GM12873 (cell line): ENCODE data around the gene NR1I2.

Source experiments
- CTCF ChIP-seq: IDR thresholded peaks from 2 replicates; pipeline ENCODE4 v1.5.1; 2012; ENCODE audit warnings: low read depth, mild to moderate bottlenecking, moderate library complexity, low read length, control low read depth; ENCODE audit not compliant: insufficient read depth; ENCODE audit errors: missing control alignments

The NR1I2 gene

DNA sequence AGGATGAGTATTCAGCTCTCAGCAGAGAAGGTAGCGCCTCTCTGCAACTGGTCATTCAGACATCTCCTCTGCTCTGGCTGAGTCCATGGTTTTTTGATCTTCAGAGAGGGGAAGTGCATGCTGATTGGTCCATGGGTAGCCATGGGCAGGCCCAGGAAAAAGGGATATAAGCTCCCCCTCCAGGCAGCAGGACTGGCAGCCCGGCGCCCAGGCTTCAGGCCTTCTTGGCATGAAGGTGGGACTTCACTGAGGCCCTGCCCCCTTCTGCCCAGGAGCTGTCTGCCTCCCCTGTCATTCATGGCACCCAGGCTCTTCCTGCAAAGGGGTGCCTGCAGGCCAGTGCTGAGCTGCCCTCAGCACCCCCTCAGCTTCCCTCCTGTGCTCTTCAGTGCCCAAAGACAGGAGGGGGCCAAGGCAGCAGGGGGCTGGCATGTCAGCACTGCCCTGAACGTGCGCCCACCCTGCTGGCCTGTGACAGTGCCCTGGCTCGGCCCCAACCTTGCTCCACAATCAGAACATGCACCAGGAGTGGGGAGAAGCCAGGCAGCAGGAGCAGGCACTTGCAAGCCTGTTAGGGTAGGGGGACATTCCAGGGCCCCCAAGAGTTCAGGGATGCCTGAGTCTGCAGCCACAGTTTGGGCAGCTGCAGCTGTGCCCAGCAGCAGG is 13.8 kb upstream of the NR1I2 start:
- TF ChIP-seq CTCF: no peak

GRCh38 chr3:119768668-119769393 is 13.1 kb upstream of the NR1I2 start:
- no peak for TF ChIP-seq CTCF

GRCh38 chr3:119769394-119770149 is 12.3 kb upstream of the NR1I2 start:
- TF ChIP-seq CTCF: no peak

DNA sequence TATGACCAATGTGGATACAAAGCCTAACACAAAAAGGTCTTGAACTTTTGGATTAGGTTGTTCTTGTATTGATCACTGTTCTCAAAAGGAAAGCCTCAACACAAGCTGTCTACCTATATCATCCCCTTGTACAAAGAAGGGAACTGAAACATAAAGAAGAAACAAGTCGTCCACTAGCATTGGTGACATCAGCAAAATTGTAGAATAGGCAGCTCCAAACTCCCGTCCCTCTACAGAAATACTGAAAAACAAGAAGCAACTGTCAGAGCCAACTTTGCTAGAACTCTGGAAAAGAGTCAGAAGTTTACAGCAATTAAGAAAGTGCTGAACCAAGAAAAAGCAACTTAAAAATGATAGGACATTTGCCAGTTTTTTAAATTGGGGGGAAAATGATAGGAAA is 7.5 kb upstream of the NR1I2 start:
- no peak for TF ChIP-seq CTCF

- no peak for TF ChIP-seq CTCF
These were observed 5.6 kb upstream of the NR1I2 start for GRCh38 chr3:119776304-119776703.

DNA sequence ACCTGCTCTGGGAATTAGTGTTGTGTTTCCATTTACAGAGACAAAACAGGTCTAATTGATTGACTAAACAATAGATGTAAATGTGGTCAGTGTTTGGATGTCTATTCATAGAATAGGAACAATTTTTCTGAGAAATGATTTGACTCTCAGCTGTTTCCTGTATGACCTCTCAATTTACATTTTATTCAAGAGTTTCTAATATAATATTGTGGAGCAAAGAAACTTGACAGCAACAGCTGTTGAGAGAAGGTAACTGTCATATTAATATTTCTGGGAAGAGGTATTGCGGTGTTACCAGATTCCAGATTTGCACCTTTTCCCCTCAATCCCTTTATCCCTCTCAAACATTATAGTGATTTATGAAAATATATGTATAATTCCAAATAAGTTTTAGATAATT is 3.7 kb upstream of the NR1I2 start:
- no peak for TF ChIP-seq CTCF

GRCh38 chr3:119778811-119779210 is 3.1 kb upstream of the NR1I2 start:
- TF ChIP-seq CTCF: no peak
